ENCODE data around the gene CKM. TPM values are rescaled to one million over a fixed set of nuclear protein-coding genes. Genes with fewer than 3 reads are reported as not detected.
A peak's percentile ranks its signal among the peaks of the same experiment; 100 is the strongest.

The CKM gene
- total RNA-seq, 4 donors from 2014 or later, result 0.66 to 1.4 (median 1.1) TPM; not detected in 1

- Histone ChIP-seq H3K9me3 (no peaks in the 10 kb centered on the region), H3K4me3 (no peak overlapping the region), H3K4me1 (peaks cover 1 to 6% (median 2%) of the 10 kb centered on the region in 4 donors), H3K36me3 (no peaks in the 10 kb centered on the region), H3K27ac (replicated peaks in 1 of 4) (no peak overlapping the region), H3K27me3 (no peaks in the 10 kb centered on the region)
- no peak for DNase-seq (ENCODE audit: extremely low spot score)
- WGBS, result 86% methylated on average over 7 of the region's 7 CpGs
- intact Hi-C loops (cut with DNase I), result no loop called here
- TF ChIP-seq EP300 (IDR thresholded peaks at IDR 0.05) (no peak), POLR2AphosphoS5 (IDR thresholded peaks at IDR 0.05) (no peak), POLR2A (IDR thresholded peaks at IDR 0.05; ENCODE audit: low read depth) (no peak), CTCF (IDR thresholded peaks at IDR 0.05) (no peak)
Observed at GRCh38 chr19:45331411-45331810, 8.7 kb upstream of the CKM start.

GRCh38 chr19:45327404-45328143, 4.9 kb upstream of the CKM start:
- 83% methylated on average over 13 of the region's 13 CpGs for WGBS

GRCh38 chr19:45324349-45324907, 1.8 kb upstream of the CKM start:
- Histone ChIP-seq H3K4me3 (peak overlapping the region; percentile 40 to 50 (median 47)), H3K4me1 (peaks cover 12 to 45% (median 38%) of the 10 kb centered on the region in 4 donors), H3K27me3 (peaks cover 0 to 20% (median 0%) of the 10 kb centered on the region in 4 donors), H3K27ac (replicated peaks in 1 of 4) (peak overlapping the region in 3 of 4 donors; percentile 68 to 81 (median 78)), H3K9me3 (no peaks in the 10 kb centered on the region), H3K36me3 (peaks cover 0 to under 1% (median 0%) of the 10 kb centered on the region in 4 donors)
- TF ChIP-seq EP300 (IDR thresholded peaks at IDR 0.05) (no peak), POLR2AphosphoS5 (IDR thresholded peaks at IDR 0.05) (no peak), CTCF (IDR thresholded peaks at IDR 0.05) (no peak), POLR2A (IDR thresholded peaks at IDR 0.05; ENCODE audit: low read depth) (no peak)
- no peak for DNase-seq (ENCODE audit: extremely low spot score)
- intact Hi-C loops (cut with DNase I), result no loop called here
- 53% methylated on average over 11 of the region's 11 CpGs for WGBS

More at GRCh38 chr19:45327404-45328143, 4.9 kb upstream of the CKM start:
- Histone ChIP-seq H3K9me3 (no peaks in the 10 kb centered on the region), H3K27ac (replicated peaks in 1 of 4) (no peak overlapping the region), H3K36me3 (no peaks in the 10 kb centered on the region), H3K4me1 (peaks cover 12 to 34% (median 29%) of the 10 kb centered on the region in 4 donors), H3K27me3 (peaks cover 0 to 15% (median 0%) of the 10 kb centered on the region in 4 donors), H3K4me3 (no peak overlapping the region)
- intact Hi-C loops (cut with DNase I), result no loop called here
- TF ChIP-seq EP300 (IDR thresholded peaks at IDR 0.05), result no peak
- TF ChIP-seq CTCF (IDR thresholded peaks at IDR 0.05), result no peak
- TF ChIP-seq POLR2A (IDR thresholded peaks at IDR 0.05; ENCODE audit: low read depth), result no peak
- TF ChIP-seq POLR2AphosphoS5 (IDR thresholded peaks at IDR 0.05), result no peak
- DNase-seq (ENCODE audit: extremely low spot score), result no peak

GRCh38 chr19:45323671-45324081, 1.0 kb upstream of the CKM start:
- DNase-seq (ENCODE audit: extremely low spot score), result no peak
- TF ChIP-seq CTCF (IDR thresholded peaks at IDR 0.05) (no peak), POLR2AphosphoS5 (IDR thresholded peaks at IDR 0.05) (peak; percentile 74 to 82), POLR2A (IDR thresholded peaks at IDR 0.05; ENCODE audit: low read depth) (peak; percentile 71), EP300 (IDR thresholded peaks at IDR 0.05) (no peak)
- Histone ChIP-seq H3K27ac (replicated peaks in 1 of 4) (peak overlapping the region; percentile 68 to 81 (median 78)), H3K36me3 (peaks cover 0 to 7% (median 0%) of the 10 kb centered on the region in 4 donors), H3K27me3 (peaks cover 0 to 20% (median 0%) of the 10 kb centered on the region in 4 donors), H3K4me1 (peaks cover 12 to 45% (median 38%) of the 10 kb centered on the region in 4 donors), H3K4me3 (peak overlapping the region; percentile 40 to 50 (median 47)), H3K9me3 (no peaks in the 10 kb centered on the region)
- intact Hi-C loops (cut with DNase I), result no loop called here
- 1% methylated on average over 17 of the region's 30 CpGs for WGBS
